ENCODE data around the gene GNAI2.

The GNAI2 gene

DNA sequence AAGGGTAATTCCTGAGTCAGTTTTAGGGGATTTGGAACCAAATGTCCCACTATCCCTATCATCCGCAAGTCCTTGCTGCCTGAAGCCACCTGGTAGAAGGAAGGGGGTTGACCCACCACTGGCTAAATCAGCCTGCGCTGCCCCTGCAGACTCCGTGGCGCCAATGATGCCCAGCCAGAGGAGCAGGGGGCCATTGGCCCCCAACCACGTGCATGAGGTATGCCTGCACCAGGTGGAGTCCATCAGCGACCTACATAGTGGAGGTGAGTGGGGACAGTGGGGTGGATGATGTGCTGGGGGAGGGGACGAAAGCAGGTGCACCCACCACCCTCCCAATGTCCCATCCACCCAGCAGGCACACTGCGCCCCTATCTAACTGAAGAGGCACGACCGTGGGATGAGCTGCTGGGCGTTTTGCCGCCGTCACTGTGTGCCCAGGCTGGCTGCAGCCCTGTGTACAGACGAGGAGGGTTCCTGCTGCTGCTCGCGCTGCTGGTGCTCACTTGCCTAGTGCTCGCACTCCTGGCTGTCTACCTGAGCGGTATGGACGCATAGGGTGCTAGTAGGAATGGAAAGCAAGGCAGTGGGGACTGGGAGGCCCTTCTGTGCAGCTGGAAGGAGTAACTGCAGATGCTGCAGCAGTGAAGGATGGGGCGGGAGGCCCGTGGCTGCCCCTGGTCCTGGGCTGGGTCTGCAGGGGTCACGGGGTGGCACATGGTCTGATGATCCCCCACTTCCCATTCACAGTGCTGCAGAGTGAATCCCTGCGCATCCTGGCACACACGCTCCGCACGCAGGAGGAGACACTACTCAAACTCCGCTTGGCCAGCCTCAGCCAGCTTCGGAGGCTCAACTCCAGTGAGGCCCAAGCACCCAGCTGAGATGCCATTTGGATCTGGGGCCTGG, 50.6 kb downstream of the GNAI2 start:
- no peak for DNase-seq

DNA sequence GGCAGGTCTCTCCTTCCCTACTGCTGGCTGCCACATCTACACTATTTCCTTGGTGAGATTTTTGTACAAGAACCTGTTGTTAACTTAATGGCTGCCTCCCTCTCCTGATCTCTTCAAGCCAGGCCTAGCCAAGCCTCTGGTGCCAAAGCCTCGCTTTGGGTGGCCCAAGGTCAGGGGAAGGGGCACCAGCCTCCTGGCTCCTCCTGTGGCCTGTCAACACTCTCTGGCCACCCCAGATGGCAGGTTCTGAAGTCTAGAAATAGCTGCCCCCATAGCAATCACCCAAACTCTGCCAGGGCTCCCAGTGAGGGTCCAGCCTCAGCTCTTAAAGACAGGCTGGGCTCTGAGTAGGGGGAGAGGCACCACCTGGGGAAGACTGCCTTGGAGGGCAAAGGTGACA, 51.3 kb downstream of the GNAI2 start:
- no peak for DNase-seq

DNA sequence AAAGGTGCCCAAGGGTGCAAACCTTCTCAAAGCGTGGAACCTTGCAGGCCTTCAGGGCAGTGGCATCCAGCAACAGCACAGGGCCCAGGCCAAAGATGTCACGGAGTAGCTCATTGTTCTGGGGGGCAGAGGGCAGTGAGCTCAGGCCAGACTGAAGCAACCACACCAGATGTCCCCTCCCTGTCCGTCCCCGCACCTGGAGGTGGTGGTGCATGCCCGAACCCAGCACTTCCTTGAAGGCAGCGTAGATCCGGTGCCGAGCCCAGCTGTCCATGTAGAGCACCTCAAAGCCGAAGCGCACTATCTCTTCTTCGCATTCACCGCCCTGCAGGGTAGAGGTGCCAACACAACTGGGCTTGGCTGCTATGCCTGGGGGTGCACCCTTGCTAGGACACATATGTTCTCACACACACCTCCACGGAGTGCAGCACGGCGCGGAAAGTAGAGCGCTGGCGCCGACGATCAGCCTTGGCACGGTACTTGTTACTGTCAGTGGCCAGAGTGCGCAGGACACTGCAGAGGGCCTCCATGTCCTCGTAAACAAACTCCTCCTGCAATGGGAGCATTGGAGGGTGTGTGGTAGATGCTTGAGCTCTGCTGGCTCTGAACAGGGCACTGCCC, 52.5 kb downstream of the GNAI2 start:
- no peak for DNase-seq

DNA sequence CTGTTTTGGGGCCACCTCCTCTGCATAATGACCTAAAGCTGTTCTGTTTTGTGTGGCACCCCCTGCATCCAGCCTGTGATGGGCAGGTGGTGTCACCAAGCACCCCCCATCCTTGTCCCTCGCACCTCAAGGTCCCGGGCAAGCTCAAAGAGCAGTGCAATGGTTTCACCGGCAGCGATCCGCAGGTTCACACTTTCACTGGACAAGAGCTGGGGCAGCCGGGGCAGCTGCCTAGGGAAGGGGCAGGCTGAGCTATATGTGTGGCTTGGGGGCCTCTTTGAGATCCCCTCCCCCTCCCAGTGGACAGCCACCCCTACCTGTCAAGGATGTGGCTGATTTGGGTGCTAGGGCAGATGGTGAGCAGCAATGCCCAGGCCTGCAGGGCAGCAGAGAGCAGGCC, 53.1 kb downstream of the GNAI2 start:
- no peak for DNase-seq

DNA sequence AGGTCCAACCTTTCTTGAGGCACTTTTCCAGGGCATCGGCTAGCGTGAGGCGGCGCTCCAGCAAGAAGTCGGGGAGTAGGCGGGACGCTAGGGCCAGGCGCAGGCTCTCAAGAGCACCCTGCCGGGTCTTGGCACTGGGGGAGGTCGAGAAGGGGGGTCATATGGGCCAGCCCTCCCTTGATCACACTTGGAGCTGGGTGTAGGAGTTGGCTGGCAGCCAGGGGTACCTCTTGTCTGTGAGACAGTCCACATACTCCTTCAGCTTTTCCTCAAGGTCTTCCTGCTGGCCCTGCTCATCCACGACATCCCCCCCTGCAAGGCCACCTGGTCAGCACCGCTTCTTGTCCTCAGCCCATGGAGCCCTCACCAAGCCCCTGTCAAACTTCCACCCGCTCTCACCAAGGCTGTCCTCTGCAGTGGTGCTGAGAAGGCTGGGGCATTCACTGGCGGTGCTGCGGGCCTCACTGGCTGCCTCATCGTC, 54.2 kb downstream of the GNAI2 start:
- no peak for DNase-seq

DNA sequence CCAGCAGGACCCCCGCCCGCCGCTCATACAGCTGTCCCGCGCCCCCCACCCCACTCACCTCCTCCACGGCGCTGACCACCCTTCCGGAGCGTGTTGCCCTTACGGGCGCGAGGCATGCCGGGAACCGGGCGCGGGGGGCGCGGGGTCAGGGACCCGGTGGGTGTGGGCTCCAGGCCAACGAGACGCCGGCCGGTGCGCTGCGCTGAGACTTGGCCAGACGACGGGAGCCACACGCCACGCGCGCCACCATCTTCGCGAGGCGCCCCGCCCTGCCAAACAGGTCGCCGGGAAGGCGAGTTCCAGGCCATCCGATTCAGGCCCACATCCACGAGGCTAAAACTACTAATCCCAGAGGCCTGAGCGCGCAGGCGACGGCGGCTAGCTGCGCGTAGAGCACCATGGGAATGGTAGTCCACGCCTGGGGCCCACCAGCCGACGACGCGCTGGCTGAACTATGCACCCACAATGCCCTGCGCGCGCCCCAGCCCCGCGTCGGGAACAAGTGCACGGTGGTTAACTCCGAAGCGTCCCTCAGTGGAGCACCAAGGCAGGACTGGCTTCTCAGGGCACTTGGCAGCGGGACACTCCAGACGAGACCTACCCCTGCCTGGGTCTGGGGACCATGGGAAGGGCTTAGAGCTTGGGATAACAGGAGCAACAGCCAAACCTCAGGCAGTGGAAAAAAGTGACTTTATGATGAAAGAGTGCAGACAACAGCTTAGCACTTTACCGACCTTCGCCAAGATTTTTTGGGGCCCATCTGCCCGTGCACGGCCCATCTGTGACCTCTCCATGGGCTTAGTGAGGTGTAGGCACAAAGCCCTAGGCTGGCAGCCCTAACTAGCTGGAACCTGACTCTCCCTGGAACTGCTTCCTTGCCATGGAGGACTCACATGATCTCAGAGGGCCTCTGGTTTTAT, 56.4 kb downstream of the GNAI2 start, which contains the start of gene IFRD2:
Gene IFRD2, minus strand, starts transcription at position 271 of the 920 bp plus-strand sequence. Its CDS starts 155 bp downstream, at position 116.
- DNase-seq, result peak; percentile 61

DNA sequence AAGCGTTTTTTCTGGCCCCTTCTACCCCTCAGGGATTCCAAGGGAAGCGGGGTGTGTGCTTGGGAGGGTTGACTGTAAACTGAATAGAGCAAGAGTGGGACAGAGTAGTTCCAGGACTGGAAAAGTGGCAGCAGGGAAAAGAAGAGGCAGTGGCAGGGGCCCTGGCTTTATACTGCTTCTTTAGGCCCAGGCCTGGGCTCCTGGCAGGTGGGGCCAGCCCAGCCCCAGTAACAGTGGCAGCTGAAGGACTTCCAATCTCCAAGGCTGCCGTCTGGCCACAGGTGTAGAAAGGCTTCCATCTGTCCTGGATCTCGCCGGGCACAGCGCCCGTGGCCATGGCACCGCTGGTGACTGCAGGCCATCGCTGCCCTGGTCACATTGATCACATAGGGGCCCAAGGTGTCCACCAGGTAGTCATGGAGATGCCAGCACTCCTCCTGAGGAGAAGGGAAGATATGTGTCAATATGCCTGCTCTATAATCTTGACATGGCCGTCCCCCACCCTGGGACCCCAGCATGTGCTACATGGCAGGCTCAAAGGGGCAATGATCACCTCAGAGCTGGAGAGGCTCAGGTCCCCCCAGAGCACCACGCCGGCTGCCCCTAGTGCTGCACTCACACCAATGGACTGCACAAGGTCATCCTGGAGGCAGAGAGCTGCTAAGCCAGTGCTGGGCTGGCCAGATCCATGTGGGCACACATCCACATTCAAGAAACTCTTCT, 57.2 kb downstream of the GNAI2 start:
- DNase-seq, result no peak

DNA sequence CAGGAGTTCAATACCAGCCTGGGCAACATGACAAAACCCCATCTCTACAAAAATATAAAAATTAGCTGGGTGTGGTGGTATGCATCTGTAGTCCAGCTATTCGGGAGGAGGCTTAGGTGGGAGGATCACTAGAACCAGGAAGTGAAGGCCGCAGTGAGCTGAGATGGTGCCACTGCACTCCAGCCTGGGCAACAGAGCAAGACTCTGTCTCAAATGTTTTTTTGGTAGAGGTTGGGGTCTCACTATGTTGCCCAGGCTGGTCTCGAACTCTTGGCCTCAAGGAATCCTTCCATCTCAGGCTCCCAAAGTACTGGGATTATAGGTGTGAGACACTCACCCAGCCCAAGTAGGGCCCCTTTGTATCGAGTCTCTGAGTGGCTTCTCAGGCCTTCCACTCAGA, 58.1 kb downstream of the GNAI2 start:
- no peak for DNase-seq

DNA sequence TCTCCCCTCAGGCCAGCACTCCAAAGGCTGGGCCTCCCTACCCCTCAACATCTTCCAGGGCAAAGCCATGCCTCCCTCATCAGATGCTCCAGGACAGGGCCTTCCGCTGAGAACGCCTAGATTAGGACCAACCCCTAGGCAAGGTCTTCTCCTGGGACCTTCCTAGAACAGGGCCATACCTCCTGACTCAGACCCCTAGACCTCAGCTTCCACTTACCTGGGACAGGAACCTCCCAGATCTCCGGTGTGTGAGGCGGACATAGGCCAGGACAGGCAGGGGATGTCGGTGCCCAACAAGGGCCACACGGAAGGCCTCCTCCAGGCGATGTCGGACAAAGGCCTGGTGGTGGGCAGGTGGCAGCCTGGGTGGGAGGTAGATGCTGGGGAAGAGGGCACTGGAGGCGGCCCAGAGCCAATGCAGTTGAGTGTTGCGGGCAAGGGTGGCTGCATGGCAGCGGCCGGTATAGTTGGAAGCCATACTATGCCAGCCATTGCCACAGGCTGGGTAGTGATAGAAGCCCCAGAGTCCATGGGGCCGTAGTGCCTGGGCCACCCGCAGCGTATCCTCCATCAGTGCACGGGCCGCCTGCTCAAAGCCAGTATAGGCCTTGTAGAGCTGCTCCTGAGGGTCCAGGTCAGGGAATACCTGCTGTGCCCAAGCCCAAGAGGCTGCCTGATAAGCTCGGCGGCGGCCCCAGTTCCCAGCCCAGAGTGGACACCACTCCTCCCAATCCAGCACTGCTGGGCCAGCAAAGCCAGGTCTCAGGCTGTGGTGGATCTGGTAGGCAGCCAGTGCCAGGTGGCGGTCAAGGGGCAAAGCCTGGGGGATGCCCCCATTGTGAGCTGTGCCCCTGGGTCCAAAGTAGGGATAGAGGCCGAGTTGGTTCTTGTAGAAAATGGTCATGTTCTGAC, 58.7 kb downstream of the GNAI2 start:
- no peak for DNase-seq

DNA sequence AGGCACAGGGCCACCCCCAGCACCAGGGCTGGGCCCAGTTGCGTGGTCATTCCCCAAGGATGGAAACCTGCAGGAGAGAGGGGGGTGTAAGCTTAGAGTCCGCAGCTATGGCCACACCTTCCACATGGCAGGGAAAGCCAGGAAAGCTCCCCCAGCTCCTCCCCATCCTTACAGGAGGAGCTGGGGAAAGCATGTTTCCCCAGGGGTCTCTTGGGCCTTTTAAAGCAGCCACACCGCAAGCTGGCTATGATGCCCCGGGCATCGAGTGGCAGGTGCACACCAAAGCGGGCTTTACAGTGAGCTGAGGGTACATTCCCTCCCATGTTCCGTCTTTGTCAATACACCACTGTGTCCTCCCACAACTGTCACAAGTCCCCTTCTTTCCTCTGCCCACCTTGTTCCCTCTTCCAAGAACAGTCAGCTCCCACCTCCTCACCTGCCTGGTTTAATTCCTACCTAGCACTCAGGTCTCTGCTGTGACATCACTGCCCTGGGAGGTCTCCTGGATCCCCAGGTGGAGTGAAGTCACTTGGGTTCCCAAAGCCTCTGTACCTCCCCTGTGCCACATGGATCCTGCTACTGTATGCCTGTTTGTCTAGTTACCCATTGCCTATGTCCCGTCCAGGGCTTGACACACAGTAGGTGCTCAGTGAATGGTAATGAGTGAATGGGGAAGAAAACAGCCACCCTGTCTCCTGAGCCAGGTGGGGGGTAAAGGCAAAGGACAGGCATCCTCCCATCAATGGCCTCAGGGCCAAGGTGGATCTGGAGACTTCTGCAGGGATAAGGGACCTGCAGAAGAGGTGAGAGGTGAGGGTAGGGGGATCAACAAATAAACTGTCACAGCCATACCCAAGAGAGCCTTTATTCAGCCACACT, 59.8 kb downstream of the GNAI2 start:
- no peak for DNase-seq

DNA sequence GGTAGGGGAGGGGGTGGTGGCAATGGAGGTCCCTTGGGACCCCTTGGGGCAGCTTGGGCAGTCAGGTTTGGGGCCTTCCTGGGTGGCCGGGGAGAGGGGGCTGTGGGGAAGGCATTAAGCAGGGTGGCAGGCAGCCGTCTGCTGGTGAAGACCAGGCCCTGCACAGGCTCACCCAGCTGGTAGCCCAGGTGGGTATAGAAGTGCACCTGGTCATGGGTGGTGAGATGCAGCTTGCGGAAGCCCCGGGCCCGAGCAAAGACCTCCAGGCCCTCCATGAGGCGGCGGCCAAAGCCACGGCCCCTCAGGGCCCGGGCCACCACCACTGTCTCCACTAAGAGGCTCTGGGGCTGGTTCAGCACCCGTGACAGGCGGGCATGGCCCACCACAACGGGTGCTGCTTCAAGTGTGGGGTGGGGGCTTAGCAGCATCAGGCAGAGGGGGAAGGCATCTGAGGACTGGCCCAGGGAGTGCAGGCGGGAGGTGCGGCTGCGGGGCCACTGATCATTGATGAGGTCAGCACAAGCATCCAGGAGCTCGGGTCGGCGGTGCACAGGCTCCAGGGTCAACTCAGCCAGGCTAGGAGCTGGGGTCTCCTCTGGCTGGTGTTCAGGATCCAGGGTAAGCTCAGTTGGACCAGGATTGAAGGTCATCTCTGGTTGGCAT, 60.8 kb downstream of the GNAI2 start:
- no peak for DNase-seq

DNA sequence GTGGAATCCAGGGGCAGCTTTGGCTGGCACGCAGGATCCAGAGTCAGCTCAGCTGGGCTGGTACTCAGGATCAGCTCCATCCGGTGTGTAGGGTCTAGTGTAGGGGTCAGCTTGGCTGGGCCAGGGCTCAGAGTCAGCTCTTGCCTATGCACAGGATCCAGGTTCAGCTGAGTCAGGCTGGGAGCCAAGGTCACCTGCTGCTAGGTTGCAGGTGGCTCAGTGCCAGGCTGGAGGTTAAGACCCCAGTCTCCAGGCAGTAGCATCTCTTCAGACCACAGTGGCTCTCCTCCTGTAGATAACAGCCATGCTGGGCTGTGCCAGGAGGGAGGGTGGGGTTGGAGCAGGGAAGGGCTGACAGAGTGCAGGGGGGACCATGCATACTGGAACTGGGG, 61.4 kb downstream of the GNAI2 start:
- no peak for DNase-seq

DNA sequence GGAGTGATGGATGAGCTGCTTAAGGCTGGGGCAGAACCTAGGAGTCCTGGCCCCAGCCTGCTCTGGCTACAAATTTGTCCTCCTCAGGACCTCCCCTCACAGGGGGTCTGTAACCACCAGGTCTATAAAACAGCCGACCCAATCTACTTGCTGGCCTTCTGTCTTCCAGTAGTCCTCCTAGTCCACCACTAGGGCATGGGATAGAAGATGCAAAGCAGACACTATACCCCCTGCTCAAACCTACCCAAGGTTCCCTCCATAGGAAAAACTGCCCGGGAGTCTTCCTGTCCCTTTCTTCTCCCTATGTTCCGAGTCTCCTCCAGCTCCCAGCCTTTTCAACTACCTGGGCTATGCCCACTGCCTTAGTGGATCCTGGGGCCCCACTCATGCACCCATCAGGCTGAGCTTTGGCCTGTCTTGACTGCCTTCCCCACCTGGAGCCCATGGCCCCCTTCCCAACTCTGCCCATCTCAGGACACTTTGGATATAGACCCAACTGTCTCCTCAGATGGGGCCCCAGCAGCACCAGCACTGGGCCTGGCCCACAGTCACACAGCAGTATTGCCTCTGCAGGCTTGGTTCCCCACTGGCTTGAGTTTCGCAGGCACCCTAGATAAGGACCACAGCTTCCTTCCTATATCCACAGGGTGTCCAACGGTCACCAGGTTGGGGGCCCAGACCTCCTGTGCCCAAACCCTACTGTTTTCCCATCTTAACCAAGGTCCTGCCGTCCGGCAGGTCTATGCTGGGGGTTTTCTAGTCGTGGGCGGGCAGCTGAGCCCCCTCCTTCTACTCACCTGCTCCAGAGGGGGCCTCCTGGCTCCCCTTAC, 62.1 kb downstream of the GNAI2 start:
- DNase-seq, result no peak

DNA sequence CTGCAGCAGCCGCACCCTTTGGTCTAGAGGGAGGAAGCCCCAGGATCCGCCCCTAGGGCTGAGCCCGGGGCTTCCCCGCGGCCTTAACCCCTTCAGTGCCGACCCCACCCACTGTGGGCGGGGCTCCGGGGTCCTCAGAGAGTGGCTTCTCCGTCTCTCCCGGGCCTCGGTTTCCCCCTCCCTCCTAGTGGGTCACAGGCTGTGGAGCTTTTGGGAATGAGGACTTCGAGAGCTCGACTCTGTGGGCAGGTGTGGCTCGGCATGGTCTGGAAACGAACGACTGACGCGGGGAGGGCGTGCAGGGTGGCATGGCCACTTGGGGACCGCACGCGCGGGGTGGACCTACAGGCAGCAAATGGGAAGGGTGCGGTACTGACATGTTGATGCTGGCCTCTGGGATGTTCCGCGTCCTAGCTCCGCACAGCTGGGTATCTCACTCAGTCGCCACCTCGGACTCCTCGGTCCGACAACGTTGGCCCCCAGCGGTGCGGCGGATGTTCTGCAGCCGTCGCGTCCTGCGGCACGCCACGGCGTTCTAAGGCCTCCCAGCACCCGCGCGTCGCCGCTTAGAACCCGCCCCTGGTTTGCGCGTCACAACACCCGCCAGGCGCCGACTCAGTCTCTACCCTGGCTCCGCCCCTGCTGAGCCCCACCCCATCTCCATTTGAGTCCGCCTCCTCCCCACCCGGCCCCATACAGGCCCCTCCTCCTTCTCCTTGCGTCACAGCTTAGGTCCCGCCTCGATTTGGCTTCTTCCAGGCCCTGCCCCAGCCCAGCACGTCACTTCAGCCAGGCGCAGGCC, 63.0 kb downstream of the GNAI2 start, which contains the start of the genes HYAL3 and NAA80:
Gene HYAL3, minus strand, starts transcription at position 570 of the 802 bp plus-strand sequence. CDS start 3,803 bp downstream, outside the sequence.
Gene NAA80, minus strand, starts transcription at position 570 of the 802 bp plus-strand sequence. CDS start 1,942 bp downstream, outside the sequence.
- peak; percentile 74 for DNase-seq

DNA sequence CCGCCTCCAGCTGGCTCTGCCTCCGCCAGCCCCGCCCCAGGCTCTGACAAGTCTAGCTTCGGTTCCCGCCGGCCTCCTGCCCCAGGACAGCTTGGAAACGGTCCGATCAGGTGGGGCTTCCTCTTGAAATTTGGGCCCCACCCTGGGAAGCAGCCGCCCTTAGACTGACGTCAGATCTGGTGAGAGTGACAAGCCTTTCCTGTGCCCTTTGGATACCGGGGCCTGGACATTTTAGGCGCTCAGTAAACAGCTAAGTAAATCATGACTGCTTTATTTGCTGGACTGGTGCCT, 63.6 kb downstream of the GNAI2 start:
- DNase-seq, result no peak

DNA sequence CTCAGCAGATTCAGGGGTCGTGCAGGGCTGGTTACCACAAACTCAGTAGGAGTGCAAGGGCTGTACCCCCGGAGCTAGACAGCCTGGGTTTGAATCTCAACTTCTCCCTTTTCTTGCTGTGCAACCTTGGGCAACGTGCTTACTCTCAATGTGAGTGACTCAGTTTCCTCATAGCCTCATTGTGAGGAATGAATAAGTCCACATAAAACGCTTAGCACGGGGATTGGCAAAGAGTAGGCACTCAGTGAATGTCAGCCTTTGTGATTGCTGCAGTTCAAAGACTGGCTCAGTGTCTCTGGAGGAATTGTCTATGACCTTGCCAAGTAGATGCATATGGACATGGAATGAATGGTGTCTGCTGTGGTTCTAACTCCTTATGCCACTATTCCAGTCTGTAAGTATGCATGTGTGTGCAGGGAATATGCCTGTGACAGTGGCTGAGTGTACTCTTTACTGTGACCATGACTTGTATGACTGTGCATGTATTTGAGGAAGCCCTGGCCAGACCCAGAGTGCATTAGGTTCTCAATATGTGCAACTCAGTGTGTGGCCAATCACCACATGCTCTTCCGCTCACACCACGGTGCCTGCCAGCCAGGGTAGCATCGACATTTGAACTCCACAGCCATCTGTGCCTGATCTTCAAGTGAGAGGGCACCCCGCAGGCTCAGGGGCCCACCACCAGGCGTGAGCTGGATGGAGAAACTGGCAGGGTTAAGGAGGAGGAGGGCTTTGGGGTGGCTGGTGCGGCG, 64.1 kb downstream of the GNAI2 start:
- no peak for DNase-seq

DNA sequence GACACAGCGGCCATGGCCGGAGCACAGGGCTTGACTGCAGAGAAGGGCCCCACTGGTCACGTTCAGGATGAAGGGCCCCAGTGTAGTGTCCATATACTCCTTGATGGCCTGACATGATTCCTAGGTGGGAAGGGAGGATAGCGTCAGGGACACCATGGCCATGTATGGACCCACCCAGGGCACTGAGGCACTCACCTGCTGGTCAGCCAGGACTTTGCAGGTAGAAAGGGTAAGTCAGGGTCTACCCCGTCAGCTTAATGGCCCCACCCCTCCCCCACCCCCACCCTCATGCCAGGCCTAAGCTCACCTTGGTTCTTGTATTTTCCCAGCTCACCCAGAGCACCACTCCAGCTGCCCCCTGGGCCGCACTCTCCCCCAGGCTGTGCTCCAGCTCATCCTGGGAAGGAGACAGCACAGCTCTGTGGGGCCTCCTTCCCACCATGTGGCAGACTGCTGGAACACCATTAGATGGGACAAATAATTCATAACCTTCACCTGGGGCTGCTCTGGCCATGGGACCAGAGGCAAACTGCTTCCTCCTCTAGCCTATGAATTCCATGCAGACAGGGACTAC, 64.8 kb downstream of the GNAI2 start:
- no peak for DNase-seq

All from NCI-H2029 treated with DMSO at 0.1 percent for 48 hours (cell line).